ENCODE data around the gene MST1R.

MST1R gene

GRCh38 chr3:49882166-49882565, 21.5 kb downstream of the MST1R start:
- peak overlapping the region; percentile 74 for H2AFZ ChIP-seq (ENCODE audit: low read length)
- H2AK5ac ChIP-seq (ENCODE audit: low read depth, low read length) = peak overlapping the region; percentile 32
- WGBS, 2 donors (ENCODE audit: extremely low coverage in 2 of 2, insufficient read length in 2 of 2, insufficient replicate concordance in 1 of 2) = no CpG with 5 or more reads among the region's 6 CpGs
- H4K8ac ChIP-seq (ENCODE audit: low read depth, low read length) = no peak overlapping the region
- no peak overlapping the region for H3K27ac ChIP-seq (replicated peaks; ENCODE audit: low read length)
- no peaks in the 10 kb centered on the region for H3K36me3 ChIP-seq (replicated peaks in 1 of 2; ENCODE audit: control insufficient read depth in 2 of 2, insufficient read depth in 2 of 2, low read length in 2 of 2)
- H2BK15ac ChIP-seq (ENCODE audit: low read length) = peak overlapping the region; percentile 44
- H3K27me3 ChIP-seq (ENCODE audit: control insufficient read depth in 3 of 3, insufficient read depth in 3 of 3, low read depth in 1 of 3, low read length in 3 of 3) = no peaks in the 10 kb centered on the region
- no peak overlapping the region for H3K4me2 ChIP-seq (ENCODE audit: insufficient read depth, low read length, poor library complexity, severe bottlenecking)
- H3K9me3 ChIP-seq (replicated peaks in 1 of 2; ENCODE audit: control insufficient read depth in 2 of 2, insufficient read depth in 1 of 2, low read depth in 1 of 2, low read length in 2 of 2) = peaks cover 0 to 2% of the 10 kb centered on the region in 2 donors
- H3K4me1 ChIP-seq (ENCODE audit: control insufficient read depth in 2 of 2, insufficient read depth in 1 of 2, low read depth in 1 of 2, low read length in 2 of 2) = peaks cover 25 to 33% of the 10 kb centered on the region in 2 donors
- DNase-seq (ENCODE audit: low spot score) = no peak
- H3K23ac ChIP-seq (ENCODE audit: low read depth, low read length, poor library complexity) = no peak overlapping the region
- no peaks in the 10 kb centered on the region for H3K79me1 ChIP-seq (ENCODE audit: low read depth, low read length)
- H2BK12ac ChIP-seq (ENCODE audit: low read length) = peak overlapping the region; percentile 92
- H3K9ac ChIP-seq (ENCODE audit: low read depth, low read length, poor library complexity) = no peak overlapping the region
- no peak overlapping the region for H2BK5ac ChIP-seq (ENCODE audit: low read length)
- H3K4ac ChIP-seq (ENCODE audit: low read length) = no peak overlapping the region
- no peak overlapping the region for H4K91ac ChIP-seq (ENCODE audit: low read depth, low read length, poor library complexity)
- H3K14ac ChIP-seq (ENCODE audit: low read length) = no peak overlapping the region
- peak overlapping the region; percentile 63 for H3K18ac ChIP-seq (ENCODE audit: low read length)
- H3K4me3 ChIP-seq (ENCODE audit: low read length in 2 of 2) = no peak overlapping the region
- H2BK120ac ChIP-seq (ENCODE audit: low read depth, low read length) = no peak overlapping the region

- H3K79me1 ChIP-seq (ENCODE audit: low read depth, low read length) = no peaks in the 10 kb centered on the region
- peak overlapping the region; percentile 73 for H2AFZ ChIP-seq (ENCODE audit: low read length)
- no peaks in the 10 kb centered on the region for H3K36me3 ChIP-seq (replicated peaks in 1 of 2; ENCODE audit: control insufficient read depth in 2 of 2, insufficient read depth in 2 of 2, low read length in 2 of 2)
- H3K14ac ChIP-seq (ENCODE audit: low read length) = no peak overlapping the region
- peak overlapping the region in 1 of 2 donors; percentile 12 for H3K4me3 ChIP-seq (ENCODE audit: low read length in 2 of 2)
- peak overlapping the region; percentile 83 for H3K27ac ChIP-seq (replicated peaks; ENCODE audit: low read length)
- no peak overlapping the region for H2BK12ac ChIP-seq (ENCODE audit: low read length)
- no peak overlapping the region for H4K91ac ChIP-seq (ENCODE audit: low read depth, low read length, poor library complexity)
- peak overlapping the region; percentile 20 for H2AK5ac ChIP-seq (ENCODE audit: low read depth, low read length)
- peak overlapping the region; percentile 8 for H2BK5ac ChIP-seq (ENCODE audit: low read length)
- no CpG with 5 or more reads among the region's 6 CpGs for WGBS, 2 donors (ENCODE audit: extremely low coverage in 2 of 2, insufficient read length in 2 of 2, insufficient replicate concordance in 1 of 2)
- H3K18ac ChIP-seq (ENCODE audit: low read length) = peak overlapping the region; percentile 57
- peaks cover 0 to 2% of the 10 kb centered on the region in 2 donors for H3K9me3 ChIP-seq (replicated peaks in 1 of 2; ENCODE audit: control insufficient read depth in 2 of 2, insufficient read depth in 1 of 2, low read depth in 1 of 2, low read length in 2 of 2)
- peaks cover 25 to 33% of the 10 kb centered on the region in 2 donors for H3K4me1 ChIP-seq (ENCODE audit: control insufficient read depth in 2 of 2, insufficient read depth in 1 of 2, low read depth in 1 of 2, low read length in 2 of 2)
- H3K23ac ChIP-seq (ENCODE audit: low read depth, low read length, poor library complexity) = no peak overlapping the region
- H2BK120ac ChIP-seq (ENCODE audit: low read depth, low read length) = no peak overlapping the region
- H3K27me3 ChIP-seq (ENCODE audit: control insufficient read depth in 3 of 3, insufficient read depth in 3 of 3, low read depth in 1 of 3, low read length in 3 of 3) = no peaks in the 10 kb centered on the region
- no peak overlapping the region for H3K4ac ChIP-seq (ENCODE audit: low read length)
- peak; percentile 76 for DNase-seq (ENCODE audit: low spot score)
- no peak overlapping the region for H2BK15ac ChIP-seq (ENCODE audit: low read length)
- H4K8ac ChIP-seq (ENCODE audit: low read depth, low read length) = no peak overlapping the region
- no peak overlapping the region for H3K9ac ChIP-seq (ENCODE audit: low read depth, low read length, poor library complexity)
- peak overlapping the region; percentile 13 for H3K4me2 ChIP-seq (ENCODE audit: insufficient read depth, low read length, poor library complexity, severe bottlenecking)
Observed at GRCh38 chr3:49880581-49881315, 22.9 kb downstream of the MST1R start.

- Histone ChIP-seq H3K27ac (replicated peaks; ENCODE audit: low read length) (no peak overlapping the region), H4K8ac (ENCODE audit: low read depth, low read length) (no peak overlapping the region), H3K27me3 (ENCODE audit: control insufficient read depth in 3 of 3, insufficient read depth in 3 of 3, low read depth in 1 of 3, low read length in 3 of 3) (no peaks in the 10 kb centered on the region), H3K18ac (ENCODE audit: low read length) (peak overlapping the region; percentile 40), H2BK5ac (ENCODE audit: low read length) (no peak overlapping the region), H3K9ac (ENCODE audit: low read depth, low read length, poor library complexity) (no peak overlapping the region), H3K23ac (ENCODE audit: low read depth, low read length, poor library complexity) (no peak overlapping the region), H2AFZ (ENCODE audit: low read length) (no peak overlapping the region), H3K4me1 (ENCODE audit: control insufficient read depth in 2 of 2, insufficient read depth in 1 of 2, low read depth in 1 of 2, low read length in 2 of 2) (peaks cover 25 to 33% of the 10 kb centered on the region in 2 donors), H2BK120ac (ENCODE audit: low read depth, low read length) (no peak overlapping the region), H2AK5ac (ENCODE audit: low read depth, low read length) (no peak overlapping the region), H3K14ac (ENCODE audit: low read length) (no peak overlapping the region), H3K79me1 (ENCODE audit: low read depth, low read length) (no peaks in the 10 kb centered on the region), H3K9me3 (replicated peaks in 1 of 2; ENCODE audit: control insufficient read depth in 2 of 2, insufficient read depth in 1 of 2, low read depth in 1 of 2, low read length in 2 of 2) (no peaks in the 10 kb centered on the region), H2BK12ac (ENCODE audit: low read length) (no peak overlapping the region), H3K4me3 (ENCODE audit: low read length in 2 of 2) (no peak overlapping the region), H3K4ac (ENCODE audit: low read length) (no peak overlapping the region), H2BK15ac (ENCODE audit: low read length) (peak overlapping the region; percentile 65), H3K36me3 (replicated peaks in 1 of 2; ENCODE audit: control insufficient read depth in 2 of 2, insufficient read depth in 2 of 2, low read length in 2 of 2) (no peaks in the 10 kb centered on the region), H4K91ac (ENCODE audit: low read depth, low read length, poor library complexity) (no peak overlapping the region), H3K4me2 (ENCODE audit: insufficient read depth, low read length, poor library complexity, severe bottlenecking) (no peak overlapping the region)
- DNase-seq (ENCODE audit: low spot score) = no peak
- WGBS, 2 donors (ENCODE audit: extremely low coverage in 2 of 2, insufficient read length in 2 of 2, insufficient replicate concordance in 1 of 2) = no CpG with 5 or more reads among the region's 2 CpGs
Observed at GRCh38 chr3:49879721-49880120, 24.0 kb downstream of the MST1R start.

GRCh38 chr3:49878686-49879085, 25.0 kb downstream of the MST1R start:
- DNase-seq (ENCODE audit: low spot score) = no peak
- no peak overlapping the region for H3K4me3 ChIP-seq (ENCODE audit: low read length in 2 of 2)
- peak overlapping the region; percentile 59 for H3K14ac ChIP-seq (ENCODE audit: low read length)
- H3K27ac ChIP-seq (replicated peaks; ENCODE audit: low read length) = no peak overlapping the region
- H2BK120ac ChIP-seq (ENCODE audit: low read depth, low read length) = peak overlapping the region; percentile 27
- peak overlapping the region; percentile 47 for H2BK12ac ChIP-seq (ENCODE audit: low read length)
- no peak overlapping the region for H2AFZ ChIP-seq (ENCODE audit: low read length)
- H3K9ac ChIP-seq (ENCODE audit: low read depth, low read length, poor library complexity) = no peak overlapping the region
- no peak overlapping the region for H4K8ac ChIP-seq (ENCODE audit: low read depth, low read length)
- peaks cover 25 to 33% of the 10 kb centered on the region in 2 donors for H3K4me1 ChIP-seq (ENCODE audit: control insufficient read depth in 2 of 2, insufficient read depth in 1 of 2, low read depth in 1 of 2, low read length in 2 of 2)
- no peak overlapping the region for H3K4me2 ChIP-seq (ENCODE audit: insufficient read depth, low read length, poor library complexity, severe bottlenecking)
- no peak overlapping the region for H3K23ac ChIP-seq (ENCODE audit: low read depth, low read length, poor library complexity)
- no peaks in the 10 kb centered on the region for H3K27me3 ChIP-seq (ENCODE audit: control insufficient read depth in 3 of 3, insufficient read depth in 3 of 3, low read depth in 1 of 3, low read length in 3 of 3)
- no peak overlapping the region for H2BK5ac ChIP-seq (ENCODE audit: low read length)
- H2BK15ac ChIP-seq (ENCODE audit: low read length) = peak overlapping the region; percentile 30
- peak overlapping the region; percentile 69 for H3K18ac ChIP-seq (ENCODE audit: low read length)
- H3K9me3 ChIP-seq (replicated peaks in 1 of 2; ENCODE audit: control insufficient read depth in 2 of 2, insufficient read depth in 1 of 2, low read depth in 1 of 2, low read length in 2 of 2) = peaks cover 0 to 1% of the 10 kb centered on the region in 2 donors
- no peaks in the 10 kb centered on the region for H3K36me3 ChIP-seq (replicated peaks in 1 of 2; ENCODE audit: control insufficient read depth in 2 of 2, insufficient read depth in 2 of 2, low read length in 2 of 2)
- no peak overlapping the region for H3K4ac ChIP-seq (ENCODE audit: low read length)
- peak overlapping the region; percentile 25 for H2AK5ac ChIP-seq (ENCODE audit: low read depth, low read length)
- H4K91ac ChIP-seq (ENCODE audit: low read depth, low read length, poor library complexity) = no peak overlapping the region
- H3K79me1 ChIP-seq (ENCODE audit: low read depth, low read length) = peaks cover 2% of the 10 kb centered on the region

All from neuronal stem cell (in vitro differentiated cells).